Measurements from ENCODE around the gene THUMPD1.
A peak's percentile ranks its signal among the peaks of the same experiment; 100 is the strongest.
"Not testable (repeated sequence)": the region's sequence is repeated elsewhere in the genome, so short reads cannot be mapped to it uniquely, and the experiment has no call there.

THUMPD1 gene

DNA sequence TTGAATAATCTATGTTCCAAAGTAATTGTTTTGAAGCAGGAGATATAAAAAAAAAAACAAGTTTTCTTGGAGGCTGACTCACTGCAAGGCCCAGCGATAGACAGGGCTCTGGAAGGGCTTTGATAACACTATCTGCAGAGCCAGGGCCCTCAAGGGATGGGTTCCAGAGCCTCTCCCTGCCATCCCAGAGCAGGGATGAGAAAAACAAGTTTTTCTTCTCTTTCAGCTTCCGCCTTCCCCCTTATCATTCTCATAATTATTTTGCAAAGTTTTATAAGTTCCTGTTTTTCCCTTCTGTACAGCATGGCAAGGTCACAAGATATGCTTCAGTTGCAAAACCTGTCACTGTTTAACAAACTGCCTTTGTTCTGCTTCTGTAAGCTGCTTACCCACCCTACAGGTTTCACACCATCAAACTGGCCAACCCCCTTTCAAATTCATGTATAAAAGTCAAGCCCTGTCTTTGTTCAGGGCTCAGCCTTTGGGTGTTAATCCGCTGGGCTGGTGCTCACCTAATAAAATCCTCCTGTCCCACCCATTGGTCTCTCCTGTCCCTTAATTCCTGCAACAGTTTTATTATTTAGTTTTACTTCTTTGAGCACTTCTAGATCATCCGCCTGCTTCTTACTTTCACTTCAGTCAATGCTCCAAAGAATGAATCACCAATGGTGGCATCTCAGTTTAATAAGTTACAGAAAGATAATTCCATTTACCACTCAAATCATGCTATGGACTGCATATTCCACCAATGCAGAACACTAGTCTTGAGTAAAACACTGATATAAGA, 5.6 kb upstream of the THUMPD1 start:
- DNase-seq: no peak

GRCh38 chr16:20746461-20746860, 4.8 kb upstream of the THUMPD1 start:
- no peak for DNase-seq

DNA sequence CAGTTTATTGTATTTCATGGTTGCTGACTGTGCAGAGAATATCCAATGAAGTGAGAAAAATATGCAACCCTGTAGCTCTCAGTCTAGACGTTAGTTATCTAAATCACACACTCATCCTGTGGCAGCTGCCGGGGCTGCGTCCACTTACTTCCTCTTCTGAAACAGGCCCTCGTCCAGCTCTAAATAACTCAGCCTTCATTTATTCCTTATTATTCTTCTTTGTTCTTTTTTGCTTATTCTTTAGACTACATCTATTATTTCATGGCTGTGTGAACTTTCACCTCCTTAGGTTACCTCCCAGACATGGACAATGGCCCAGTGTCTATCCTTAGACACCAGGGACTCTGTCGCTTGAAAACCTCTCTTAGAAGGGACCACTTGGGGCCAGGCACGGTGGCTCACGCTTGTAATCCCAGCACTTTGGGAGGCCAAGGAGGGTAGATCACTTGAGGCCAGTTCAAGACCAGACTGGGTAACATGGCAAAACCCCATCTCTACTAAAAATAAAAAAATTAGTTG, 3.4 kb upstream of the THUMPD1 start:
- DNase-seq: no peak

DNA sequence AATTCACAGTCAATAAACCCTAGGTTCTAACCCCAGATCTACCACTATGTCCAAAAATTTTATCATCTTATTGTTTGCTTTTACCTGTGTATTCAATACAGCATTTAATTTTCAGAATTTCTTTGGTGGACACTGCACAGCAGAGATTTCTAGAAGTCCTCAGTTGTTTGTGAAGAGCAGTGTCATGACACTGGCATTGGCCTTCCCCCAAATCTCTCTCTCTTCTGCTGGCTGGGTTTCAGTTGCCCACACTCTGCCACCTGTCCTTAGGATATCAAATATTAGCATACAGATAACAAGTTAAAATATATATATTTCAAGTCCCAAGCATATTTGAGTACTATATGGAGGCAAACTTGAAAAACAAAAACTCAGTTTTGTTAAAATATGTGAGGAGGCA, 2.0 kb upstream of the THUMPD1 start:
- no peak for DNase-seq

GRCh38 chr16:20740901-20741521, 607 bp downstream of the THUMPD1 start:
- peak; percentile 90 for DNase-seq

- DNase-seq: no peak
Observed at GRCh38 chr16:20740007-20740883, 1.4 kb downstream of the THUMPD1 start.

DNA sequence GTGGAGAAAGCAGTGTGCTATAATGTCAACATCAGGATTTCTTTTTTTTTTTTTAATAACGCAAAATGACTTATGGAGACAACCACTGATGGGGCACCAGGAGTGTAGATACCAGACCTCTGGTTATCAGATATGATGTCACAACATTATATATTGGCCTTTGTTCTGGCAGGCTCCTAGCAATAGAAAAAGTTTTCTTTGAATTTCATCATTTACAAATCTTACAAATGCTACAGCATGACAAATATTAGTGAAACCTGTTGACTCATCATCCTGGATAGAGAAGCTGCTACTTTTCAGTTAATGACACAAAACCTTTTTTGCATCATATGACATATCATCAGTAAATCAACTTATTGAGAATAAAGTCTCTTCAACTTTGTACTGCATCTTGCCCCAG, 6.1 kb downstream of the THUMPD1 start:
- DNase-seq: no peak

DNA sequence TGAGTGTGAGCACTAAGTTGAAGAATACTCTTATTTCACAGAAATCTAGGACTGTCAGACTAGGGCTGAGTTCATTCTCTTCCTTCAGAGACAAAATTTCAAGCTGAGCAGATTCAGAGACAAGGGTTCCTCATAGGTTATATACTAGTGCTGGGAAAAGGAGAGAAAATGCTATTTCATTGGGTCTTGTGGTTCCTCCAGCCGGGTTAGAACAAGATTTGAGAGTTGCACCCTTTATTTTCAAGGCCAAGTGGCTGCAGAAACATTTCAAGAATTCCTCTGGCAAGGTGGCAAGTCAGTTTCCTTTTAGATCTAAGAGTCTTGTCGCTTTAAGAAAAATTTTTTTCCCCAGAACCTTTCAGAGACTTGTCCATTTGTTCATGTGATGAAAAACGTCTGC, 6.8 kb downstream of the THUMPD1 start:
- DNase-seq: no peak

- DNase-seq: no peak
Observed at GRCh38 chr16:20734056-20734455, 7.6 kb downstream of the THUMPD1 start.

DNA sequence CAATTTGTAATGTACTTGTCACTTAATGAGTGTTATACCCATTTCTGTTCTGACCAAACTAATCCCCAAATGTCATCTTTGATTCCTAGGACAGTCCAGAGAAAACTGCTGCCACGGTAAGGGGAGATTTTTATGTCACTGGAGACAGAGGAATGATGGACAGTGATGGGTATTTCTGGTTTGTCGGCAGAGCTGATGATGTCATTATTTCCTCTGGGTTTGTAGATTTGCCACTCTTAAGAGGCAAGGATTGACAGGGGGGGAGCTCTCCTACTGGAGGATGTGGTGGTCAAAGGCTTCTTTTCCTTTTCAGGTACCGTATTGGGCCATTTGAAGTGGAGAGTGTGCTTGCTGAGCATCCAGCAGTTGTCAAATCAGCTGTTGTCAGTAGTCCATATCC, 12.5 kb downstream of the THUMPD1 start:
- DNase-seq: no peak

GRCh38 chr16:20727181-20727580, 14.4 kb downstream of the THUMPD1 start:
- no peak for DNase-seq

DNA sequence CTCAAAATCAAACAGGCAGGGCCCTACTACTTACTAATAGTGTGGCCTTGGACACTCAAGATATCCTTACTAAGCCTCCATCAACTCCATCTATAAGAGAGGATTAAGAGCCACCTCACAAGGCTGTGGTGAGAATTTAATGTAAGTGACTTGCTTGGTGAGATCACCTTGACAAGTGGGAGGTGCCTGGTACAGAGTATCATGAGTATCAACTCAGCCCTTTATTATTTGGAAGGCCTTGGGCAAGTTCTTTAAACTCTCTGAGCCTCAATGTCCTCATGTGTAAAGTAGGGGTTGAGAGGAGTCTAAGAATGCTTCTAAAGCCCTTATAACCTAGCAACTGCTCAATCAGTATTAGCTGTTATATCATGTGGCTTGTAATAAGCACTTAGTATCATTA, 15.0 kb downstream of the THUMPD1 start:
- no peak for DNase-seq

DNA sequence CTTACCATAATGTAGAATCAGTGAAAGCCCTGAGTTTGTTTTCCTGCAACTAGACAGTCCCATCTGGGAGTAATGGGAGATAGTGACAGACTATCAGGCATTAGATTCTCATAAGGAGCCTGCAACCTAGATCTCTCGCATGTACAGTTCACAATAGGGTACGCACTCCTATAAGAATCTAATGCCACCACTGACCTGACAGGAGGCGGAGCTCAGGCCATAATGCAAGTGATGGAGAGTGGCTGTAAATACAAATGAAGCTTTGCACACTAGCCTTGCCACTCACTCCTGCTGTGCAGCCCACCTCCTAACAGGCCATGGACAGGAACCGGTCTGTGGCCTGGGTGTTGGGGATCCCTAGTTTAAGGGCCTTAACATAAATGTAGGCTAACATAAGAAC, 21.4 kb downstream of the THUMPD1 start:
- DNase-seq: no peak

- not testable (repeated sequence) for DNase-seq
Observed at GRCh38 chr16:20717718-20718117, 23.9 kb downstream of the THUMPD1 start.

- no peak for DNase-seq
Observed at GRCh38 chr16:20711277-20711911, 30.2 kb downstream of the THUMPD1 start.

DNA sequence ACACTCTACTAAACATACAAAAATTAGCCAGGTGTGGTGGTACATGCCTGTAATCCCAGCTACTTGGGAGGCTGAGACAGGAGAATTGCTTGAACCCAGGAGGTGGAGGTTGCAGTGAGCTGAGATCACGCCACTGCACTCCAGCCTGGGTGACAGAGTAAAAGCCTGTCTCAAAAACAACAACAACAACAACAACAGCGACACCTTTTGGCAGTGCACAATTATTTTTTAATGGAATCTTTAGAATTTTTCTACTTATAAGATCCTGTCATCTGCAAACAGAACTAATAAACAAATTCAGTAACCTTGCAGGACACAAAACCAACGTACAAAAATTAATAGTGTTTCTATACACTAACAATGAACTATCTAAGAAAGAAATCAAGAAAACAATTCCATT, 33.5 kb downstream of the THUMPD1 start:
- not testable (repeated sequence) for DNase-seq

DNA sequence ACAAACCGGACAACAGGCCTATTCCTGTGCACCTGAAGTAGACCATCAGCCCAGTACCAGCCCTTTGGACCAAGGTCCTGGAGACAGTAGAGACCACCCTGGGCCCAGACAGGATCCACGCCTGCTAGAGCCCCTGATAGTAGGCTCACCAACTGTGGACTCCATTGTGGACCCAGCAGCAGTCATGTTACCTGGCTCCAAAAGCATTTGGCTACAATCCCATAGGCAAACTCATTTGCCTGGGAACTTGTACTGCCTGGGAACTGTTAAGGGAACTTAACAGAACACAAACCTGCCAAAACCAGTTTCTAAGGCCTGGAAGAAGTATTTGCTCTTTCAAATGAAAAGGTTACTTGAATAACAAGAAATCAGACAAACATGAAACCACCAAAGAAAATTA, 34.2 kb downstream of the THUMPD1 start:
- no peak for DNase-seq

GRCh38 chr16:20705972-20706371, 35.6 kb downstream of the THUMPD1 start:
- not testable (repeated sequence) for DNase-seq

DNA sequence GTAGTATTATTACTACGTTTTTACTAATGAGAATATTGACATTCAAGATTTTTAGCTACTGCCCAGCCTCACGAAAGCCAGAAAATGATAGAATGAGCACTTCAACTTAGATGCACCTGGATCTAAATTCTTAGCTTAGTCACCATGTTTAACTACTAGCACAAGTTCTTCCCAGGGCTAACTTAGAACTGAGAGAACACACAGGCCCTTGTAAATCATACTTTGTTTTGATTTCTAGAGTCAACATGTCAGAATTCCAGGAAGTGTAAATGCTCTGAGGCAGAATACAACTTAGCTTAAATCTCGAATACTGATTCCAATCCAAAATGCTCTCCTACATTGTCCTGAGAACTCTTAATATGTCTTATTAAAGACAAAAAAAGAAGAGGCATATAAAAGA, 37.3 kb downstream of the THUMPD1 start:
- DNase-seq: no peak

DNA sequence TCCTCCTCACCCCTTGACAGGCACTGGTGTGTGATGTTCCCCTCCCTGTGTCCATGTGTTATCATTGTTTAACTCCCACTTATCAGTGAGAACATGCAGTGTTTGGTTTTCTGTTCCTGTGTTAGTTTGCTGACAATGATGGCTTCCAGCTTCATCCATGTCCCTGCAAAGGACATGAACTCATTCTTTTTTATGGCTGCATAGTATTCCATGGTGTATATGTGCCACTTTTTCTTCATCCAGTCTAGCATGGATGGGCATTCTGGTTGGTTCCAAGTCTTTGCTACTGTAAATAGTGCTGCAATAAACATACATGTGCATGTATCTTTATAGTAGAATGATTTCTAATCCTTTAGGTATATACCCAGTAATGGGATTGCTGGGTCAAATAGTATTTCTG, 39.9 kb downstream of the THUMPD1 start:
- DNase-seq: not testable (repeated sequence)

DNA sequence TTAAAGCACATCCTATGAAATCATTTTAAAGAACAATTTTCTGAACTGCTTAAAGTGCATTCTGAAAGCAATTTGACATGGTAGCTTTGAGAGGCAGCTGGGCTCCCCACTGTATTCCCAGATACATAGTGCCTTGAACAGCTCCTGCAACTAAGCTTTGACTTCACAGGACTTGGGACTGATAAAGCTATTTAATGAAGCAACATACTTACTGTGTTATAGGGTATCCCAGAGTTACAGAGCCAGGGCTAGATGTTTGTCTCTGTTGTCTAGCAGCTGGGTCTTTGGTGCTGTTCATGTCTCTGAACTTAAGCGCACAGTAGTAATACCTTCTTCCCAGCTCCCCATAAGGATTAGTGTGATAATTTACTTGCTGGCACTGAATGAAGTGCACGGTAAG, 45.0 kb downstream of the THUMPD1 start:
- no peak for DNase-seq

- no peak for DNase-seq
Observed at GRCh38 chr16:20695024-20695423, 46.6 kb downstream of the THUMPD1 start.

DNA sequence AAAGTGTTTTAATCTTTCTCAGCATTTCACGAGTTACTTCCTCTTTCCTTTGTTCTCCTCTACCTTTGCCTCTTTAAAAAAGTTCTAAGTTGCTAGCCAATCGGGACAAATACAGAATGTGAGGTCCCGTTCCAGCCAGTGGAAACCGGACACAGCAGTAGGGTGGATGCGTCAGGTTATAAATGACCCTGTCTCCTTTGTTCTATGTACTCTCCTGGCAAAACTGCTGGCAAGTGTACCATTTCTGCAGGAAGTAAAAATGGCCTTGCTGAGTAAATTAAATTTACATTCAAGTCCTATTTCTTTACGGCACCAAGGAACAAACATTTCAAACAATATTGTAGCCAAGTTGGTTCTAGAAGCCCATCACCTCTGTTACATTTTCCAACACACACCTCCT, 47.5 kb downstream of the THUMPD1 start:
- DNase-seq: not testable (repeated sequence)
